Endodermal cell (in vitro differentiated cells): ENCODE results near the gene RBM38. TPM values are rescaled to one million over a fixed set of nuclear protein-coding genes. Genes with fewer than 3 reads are reported as not detected.

Experiments
- DNase-seq: peaks from one replicate; pipeline ENCODE4 v3.0.0-alpha.2; 2017
- H3K27ac ChIP-seq: 2 replicates; pipeline ENCODE4 v1.5.1; 2013; ENCODE audit warnings: mild to moderate bottlenecking, low read depth, low read length, moderate library complexity
- H3K27me3 ChIP-seq: 2 replicates; pipeline ENCODE4 v1.6.1; 2013; ENCODE audit warnings: mild to moderate bottlenecking, low read length, moderate library complexity; ENCODE audit not compliant: insufficient read depth, control insufficient read depth, poor library complexity, severe bottlenecking
- H3K36me3 ChIP-seq: 2 replicates; pipeline ENCODE4 v1.7.0; 2013; ENCODE audit warnings: mild to moderate bottlenecking, low read length, moderate library complexity; ENCODE audit not compliant: control insufficient read depth, insufficient read depth
- H3K4me1 ChIP-seq: one replicate; pipeline ENCODE4 v1.7.0; 2013; ENCODE audit warnings: low read length; ENCODE audit not compliant: control insufficient read depth, insufficient read depth
- H3K4me3 ChIP-seq: 2 replicates; pipeline ENCODE4 v1.5.1; 2013; ENCODE audit warnings: mild to moderate bottlenecking, low read length, moderate library complexity
- H3K9ac ChIP-seq: 2 replicates; pipeline ENCODE4 v1.6.1; 2013; ENCODE audit warnings: mild to moderate bottlenecking, low read length, moderate library complexity; ENCODE audit not compliant: poor library complexity, severe bottlenecking; ENCODE audit errors: extremely low read depth
- H3K9me3 ChIP-seq: 2 replicates; pipeline ENCODE4 v1.6.1; 2013; ENCODE audit warnings: mild to moderate bottlenecking, low read length, moderate library complexity; ENCODE audit not compliant: control insufficient read depth
- H3K27ac Mint-ChIP-seq: 2 replicates; pipeline ENCODE4 v1.8.0; 2020; ENCODE audit warnings: mixed read lengths
- H3K27me3 Mint-ChIP-seq: 2 replicates; pipeline ENCODE4 v1.8.0; 2021; ENCODE audit warnings: mild to moderate bottlenecking, mixed read lengths; ENCODE audit not compliant: insufficient read depth
- H3K36me3 Mint-ChIP-seq: 2 replicates; pipeline ENCODE4 v1.8.0; 2020; ENCODE audit warnings: low read depth, mixed read lengths
- H3K4me1 Mint-ChIP-seq: 2 replicates; pipeline ENCODE4 v1.8.0; 2020; ENCODE audit warnings: mixed read lengths
- H3K4me3 Mint-ChIP-seq: 2 replicates; pipeline ENCODE4 v1.8.0; 2020; ENCODE audit warnings: mild to moderate bottlenecking, moderate library complexity, mixed read lengths
- H3K9me3 Mint-ChIP-seq: 2 replicates; pipeline ENCODE4 v1.8.0; 2020; ENCODE audit warnings: mild to moderate bottlenecking, mixed read lengths
- CTCF ChIP-seq: fragments of 200-600 bp; sonication (generic); conservative IDR thresholded peaks from 2 replicates; pipeline ENCODE4 v1.5.0; 2021; ENCODE audit warnings: antibody characterized with exemption, mild to moderate bottlenecking
- WGBS, 2 experiments: methylation state at CpG; one replicate each; pipeline versions ENCODE4 v1.1.5 to v1.1.7; 2013; ENCODE audit warnings: missing lambda C conversion rate in 2 of 2, mixed read lengths in 1 of 2; ENCODE audit not compliant: insufficient coverage in 1 of 2, insufficient read length in 1 of 2; 5-methylcytosine and 5-hydroxymethylcytosine counted together
- total RNA-seq, 2 donors: library from RNA; stranded (reverse); fragmentation: NEBNext Ultra II Directional in 1 of 2; extraction: Animal tissue kit (Norgen Biotek cat#: 25700) in 1 of 2; gene quantifications; 2 replicates in 1 of 2; 3 replicates in 1 of 2; pipeline ENCODE4 v1.2.1, GENCODE V29; 2021

RBM38 gene
- total RNA-seq, 2 donors from 2014 or later = 29.0 to 30.2 TPM

DNA sequence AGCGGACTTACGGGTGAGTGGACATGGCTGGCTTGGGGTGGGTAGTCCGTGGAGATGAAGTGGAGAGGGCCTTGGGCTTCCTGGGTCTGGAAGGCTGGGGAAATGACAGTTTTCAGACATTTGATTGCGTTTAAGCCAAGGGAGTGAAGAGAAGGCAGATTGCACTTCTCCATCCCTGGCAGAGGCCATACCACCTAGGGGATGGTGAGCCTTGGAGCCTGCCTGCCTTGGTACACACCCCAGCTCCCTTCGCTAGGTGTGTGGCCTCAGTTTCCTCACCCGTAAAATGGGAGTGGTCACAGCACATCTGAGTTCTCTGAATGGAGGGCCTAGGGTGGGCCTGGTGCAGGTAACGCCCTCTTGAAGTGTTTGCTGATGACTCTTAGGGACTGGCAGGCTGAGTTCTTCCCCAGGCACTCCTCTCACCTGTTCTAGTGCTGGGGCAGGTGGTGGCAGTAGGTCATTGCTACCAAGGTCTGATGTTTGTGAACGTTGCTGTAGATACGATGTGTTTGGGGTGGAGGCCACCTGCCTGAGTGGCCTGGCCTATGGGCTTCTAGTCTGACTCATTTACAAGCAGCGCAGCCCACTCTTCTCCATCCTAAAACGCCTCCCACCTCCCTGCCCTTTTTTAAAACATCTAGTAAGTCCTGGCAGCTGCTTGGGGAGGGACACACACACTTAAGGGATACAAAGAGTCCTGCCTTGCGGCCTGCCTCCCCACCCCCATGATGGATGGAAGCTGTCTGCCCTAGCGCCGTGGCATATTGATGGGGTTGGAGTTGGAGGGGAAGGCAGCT lies 2.3 kb downstream of the RBM38 start:
- peak overlapping the region; percentile 75 for H3K4me3 Mint-ChIP-seq
- Histone ChIP-seq H3K4me3 (no peak overlapping the region), H3K27me3 (peaks cover 16% of the 10 kb centered on the region), H3K4me1 (peaks cover 7% of the 10 kb centered on the region), H3K9me3 (no peaks in the 10 kb centered on the region), H3K27ac (no peak overlapping the region), H3K36me3 (peaks cover 26% of the 10 kb centered on the region), H3K9ac (no peak overlapping the region)
- 84 to 91% methylated on average over 8 to 14 of the region's 14 CpGs for WGBS, 2 experiments
- H3K27ac Mint-ChIP-seq = peak overlapping the region; percentile 81
- peaks cover 18% of the 10 kb centered on the region for H3K4me1 Mint-ChIP-seq
- TF ChIP-seq CTCF = no peak
- H3K36me3 Mint-ChIP-seq = peaks cover 36% of the 10 kb centered on the region
- no peak for DNase-seq
- H3K9me3 Mint-ChIP-seq = no peaks in the 10 kb centered on the region
- H3K27me3 Mint-ChIP-seq = peaks cover 14% of the 10 kb centered on the region

- no peak overlapping the region for H3K9ac ChIP-seq
- H3K9me3 ChIP-seq = no peaks in the 10 kb centered on the region
- H3K36me3 ChIP-seq = peaks cover 26% of the 10 kb centered on the region
- Mint-ChIP-seq H3K9me3 (no peaks in the 10 kb centered on the region), H3K27ac (peak overlapping the region; percentile 55), H3K27me3 (peaks cover 12% of the 10 kb centered on the region), H3K4me3 (no peak overlapping the region), H3K4me1 (peaks cover 18% of the 10 kb centered on the region), H3K36me3 (peaks cover 43% of the 10 kb centered on the region)
- no peak for DNase-seq
- peaks cover 7% of the 10 kb centered on the region for H3K4me1 ChIP-seq
- H3K27ac ChIP-seq = peak overlapping the region; percentile 10
- WGBS, 2 experiments = 87 to 93% methylated on average over 21 to 27 of the region's 27 CpGs
- H3K4me3 ChIP-seq = no peak overlapping the region
- no peak for TF ChIP-seq CTCF
- H3K27me3 ChIP-seq = peaks cover 15% of the 10 kb centered on the region
Measured at GRCh38 chr20:57394121-57395082, 3.2 kb downstream of the RBM38 start.

GRCh38 chr20:57395111-57395966 lies 4.1 kb downstream of the RBM38 start:
- H3K36me3 Mint-ChIP-seq = peaks cover 43% of the 10 kb centered on the region
- DNase-seq = peak; percentile 77
- Histone ChIP-seq H3K27ac (peak overlapping the region; percentile 83), H3K36me3 (peaks cover 26% of the 10 kb centered on the region), H3K9ac (no peak overlapping the region), H3K4me1 (peaks cover 7% of the 10 kb centered on the region), H3K4me3 (no peak overlapping the region), H3K27me3 (peaks cover 6% of the 10 kb centered on the region), H3K9me3 (no peaks in the 10 kb centered on the region)
- TF ChIP-seq CTCF = no peak
- H3K9me3 Mint-ChIP-seq = no peaks in the 10 kb centered on the region
- H3K4me3 Mint-ChIP-seq = no peak overlapping the region
- 58 to 75% methylated on average over 23 to 31 of the region's 31 CpGs for WGBS, 2 experiments
- peaks cover 6% of the 10 kb centered on the region for H3K27me3 Mint-ChIP-seq
- peak overlapping the region; percentile 61 for H3K27ac Mint-ChIP-seq
- peaks cover 16% of the 10 kb centered on the region for H3K4me1 Mint-ChIP-seq
